A549 (cell line): ENCODE results near the gene IGFBP2.

Experiments
- CBX8 ChIP-seq: fragments of 200-600 bp; sonication (generic); IDR thresholded peaks from 2 replicates; pipeline ENCODE4 v1.6.1; 2016
- HDAC2 ChIP-seq: fragments of 200-600 bp; sonication (generic); IDR thresholded peaks from 2 replicates; pipeline ENCODE4 v1.6.1; 2016
- POLR2A ChIP-seq: IDR thresholded peaks from 2 replicates; pipeline ENCODE4 v1.6.1; 2012; ENCODE audit warnings: mild to moderate bottlenecking, low read length
- RAD21 ChIP-seq, 2 experiments: fragments of >200 bp in 1 of 2; sonication (Bioruptor Twin) in 1 of 2; formaldehyde crosslinking in 1 of 2; IDR thresholded peaks in 1 of 2; conservative IDR thresholded peaks in 1 of 2; 2 replicates in 1 of 2; 3 replicates in 1 of 2; pipeline ENCODE4 v1.6.1; 2012 to 2018; ENCODE audit warnings: inconsistent platforms in 1 of 2
- TF ChIP-seq, protein P1 (sequence below): fragments of >200 bp; sonication (Bioruptor Twin); formaldehyde crosslinking; IDR thresholded peaks from 3 replicates; pipeline ENCODE4 v1.5.1; 2016

DNA sequence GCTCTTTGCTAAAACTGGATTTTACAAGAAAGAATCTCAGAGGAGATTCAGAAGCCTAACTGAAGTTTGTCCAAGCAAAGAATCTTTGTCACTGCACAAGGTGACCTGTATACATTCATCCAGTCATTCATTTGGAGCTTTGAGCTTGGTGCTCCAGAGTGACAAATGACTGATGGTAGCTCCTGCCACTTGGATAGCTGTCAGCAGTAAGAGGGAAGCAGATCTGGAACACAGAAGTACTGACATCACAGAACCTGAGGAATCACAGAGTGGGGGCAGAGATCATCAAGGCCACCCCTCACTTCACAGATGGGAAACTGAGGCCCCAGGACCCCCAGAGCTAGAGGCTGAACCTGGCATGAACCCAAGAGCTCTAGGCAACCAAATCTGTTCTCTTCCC is 28.8 kb upstream of the IGFBP2 start:
- no peak for TF ChIP-seq RAD21 (conservative IDR thresholded peaks at IDR 0.05 in 1 of 2, IDR thresholded peaks at IDR 0.05 in 1 of 2)
- TF ChIP-seq CBX8: no peak
- TF ChIP-seq, protein P1, sequence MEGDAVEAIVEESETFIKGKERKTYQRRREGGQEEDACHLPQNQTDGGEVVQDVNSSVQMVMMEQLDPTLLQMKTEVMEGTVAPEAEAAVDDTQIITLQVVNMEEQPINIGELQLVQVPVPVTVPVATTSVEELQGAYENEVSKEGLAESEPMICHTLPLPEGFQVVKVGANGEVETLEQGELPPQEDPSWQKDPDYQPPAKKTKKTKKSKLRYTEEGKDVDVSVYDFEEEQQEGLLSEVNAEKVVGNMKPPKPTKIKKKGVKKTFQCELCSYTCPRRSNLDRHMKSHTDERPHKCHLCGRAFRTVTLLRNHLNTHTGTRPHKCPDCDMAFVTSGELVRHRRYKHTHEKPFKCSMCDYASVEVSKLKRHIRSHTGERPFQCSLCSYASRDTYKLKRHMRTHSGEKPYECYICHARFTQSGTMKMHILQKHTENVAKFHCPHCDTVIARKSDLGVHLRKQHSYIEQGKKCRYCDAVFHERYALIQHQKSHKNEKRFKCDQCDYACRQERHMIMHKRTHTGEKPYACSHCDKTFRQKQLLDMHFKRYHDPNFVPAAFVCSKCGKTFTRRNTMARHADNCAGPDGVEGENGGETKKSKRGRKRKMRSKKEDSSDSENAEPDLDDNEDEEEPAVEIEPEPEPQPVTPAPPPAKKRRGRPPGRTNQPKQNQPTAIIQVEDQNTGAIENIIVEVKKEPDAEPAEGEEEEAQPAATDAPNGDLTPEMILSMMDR: no peak
- no peak for TF ChIP-seq HDAC2
- TF ChIP-seq POLR2A: no peak
